ENCODE results near the gene SULT2B1.
A peak's percentile ranks its signal among the peaks of the same experiment; 100 is the strongest.

SULT2B1 gene

DNA sequence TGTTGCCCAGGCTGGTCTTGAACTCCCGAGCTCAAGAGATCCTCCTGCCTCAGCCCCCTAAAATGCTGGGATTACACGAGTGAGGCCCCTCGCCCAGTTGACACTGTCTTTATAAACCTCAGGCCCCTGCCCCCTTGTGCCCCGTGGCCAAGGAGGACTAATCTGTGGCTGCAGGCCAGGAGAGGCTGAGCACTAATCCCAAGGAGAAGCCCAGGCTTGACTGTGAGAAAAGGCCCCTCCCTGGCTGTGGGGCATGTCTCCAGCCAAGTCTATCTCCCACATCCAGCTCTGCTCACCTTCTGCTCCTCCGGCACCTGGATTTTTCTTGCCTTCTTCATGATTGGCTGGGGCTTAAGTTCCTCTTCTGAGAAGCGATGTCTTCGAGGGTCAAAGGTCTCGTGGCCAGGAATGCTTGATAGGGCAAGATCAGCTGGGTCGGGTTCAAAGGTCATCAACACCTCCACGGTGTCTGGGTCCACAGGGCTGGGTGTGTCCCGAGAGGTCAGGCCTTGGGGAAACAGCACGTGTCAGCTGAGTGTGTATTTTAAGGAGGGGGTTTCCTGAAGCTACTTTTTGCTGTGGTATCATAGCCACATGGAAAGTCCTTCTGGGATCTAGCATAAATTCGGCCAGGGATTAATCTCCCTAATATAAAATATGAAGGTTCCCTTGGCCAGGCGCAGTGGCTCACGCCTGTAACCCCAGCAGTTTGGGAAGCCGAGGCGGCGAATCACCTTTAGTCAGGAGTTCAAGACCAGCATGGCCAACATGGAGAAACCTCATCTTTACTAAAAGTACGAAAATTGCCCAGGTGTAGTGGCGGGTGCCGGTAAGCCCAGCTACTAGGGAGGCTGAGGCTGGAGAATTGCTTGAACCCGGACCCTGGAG lies 81.4 kb downstream of the SULT2B1 start:
- DNase-seq (ENCODE audit: low read depth in 1 of 2, low spot score in 1 of 2) = no peak

DNA sequence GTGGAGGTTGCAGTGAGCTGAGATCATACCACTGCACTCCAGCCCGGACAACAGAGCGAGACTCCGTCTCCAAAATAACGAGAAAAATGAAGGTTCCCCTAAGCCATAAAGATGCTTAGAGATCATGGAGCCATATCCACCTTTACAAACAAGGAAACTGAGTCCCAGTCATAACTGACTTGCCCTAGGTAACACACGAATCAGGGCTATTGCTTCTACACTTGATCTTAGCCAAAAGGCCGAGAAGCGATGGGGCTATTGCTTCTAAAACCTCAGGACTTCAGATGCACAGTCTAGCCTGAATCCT lies 82.0 kb downstream of the SULT2B1 start:
- no peak for DNase-seq (ENCODE audit: low read depth in 1 of 2, low spot score in 1 of 2)

DNA sequence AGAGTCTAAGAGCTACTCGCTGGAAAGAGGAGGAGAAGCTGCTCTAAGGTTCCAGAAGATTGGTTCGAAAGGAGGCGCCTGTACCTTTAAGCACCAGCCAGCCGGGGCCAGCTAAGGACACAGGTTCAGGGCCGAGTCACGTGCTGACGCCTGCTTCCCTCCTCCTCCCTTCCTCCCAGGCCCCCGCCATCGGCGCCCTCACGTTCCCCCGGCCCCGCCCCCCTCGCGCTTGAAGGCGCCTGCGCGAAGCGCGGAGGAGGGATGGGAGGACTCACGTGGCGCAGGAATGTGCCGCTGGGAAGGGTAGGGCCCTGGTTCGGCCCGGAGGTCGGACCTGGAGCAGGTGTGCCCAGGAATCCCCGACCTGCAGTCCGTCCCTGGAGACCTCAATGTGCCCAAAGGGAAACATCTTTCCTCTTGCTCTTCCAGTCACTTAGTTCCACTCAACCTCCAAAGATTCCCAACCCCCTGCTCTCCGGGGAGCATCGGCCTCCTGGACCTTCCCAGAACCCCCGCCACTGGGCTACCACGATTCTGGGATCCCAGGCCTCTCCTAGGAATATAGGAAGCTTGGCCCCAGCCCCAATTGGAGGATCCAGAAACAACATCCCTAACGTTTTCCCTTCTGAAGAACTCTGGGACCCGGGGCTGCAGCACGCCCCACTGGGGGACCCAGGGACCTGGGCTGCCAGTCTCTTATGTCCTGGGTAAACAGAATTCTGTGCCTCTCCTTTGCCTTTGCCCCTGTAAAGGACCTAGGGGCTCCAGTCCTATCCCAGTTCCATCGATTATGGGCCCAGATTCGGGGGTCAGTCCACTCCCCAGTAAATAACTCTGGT lies 82.7 kb downstream of the SULT2B1 start:
- DNase-seq (ENCODE audit: low read depth in 1 of 2, low spot score in 1 of 2) = peak; percentile 84 to 91

DNA sequence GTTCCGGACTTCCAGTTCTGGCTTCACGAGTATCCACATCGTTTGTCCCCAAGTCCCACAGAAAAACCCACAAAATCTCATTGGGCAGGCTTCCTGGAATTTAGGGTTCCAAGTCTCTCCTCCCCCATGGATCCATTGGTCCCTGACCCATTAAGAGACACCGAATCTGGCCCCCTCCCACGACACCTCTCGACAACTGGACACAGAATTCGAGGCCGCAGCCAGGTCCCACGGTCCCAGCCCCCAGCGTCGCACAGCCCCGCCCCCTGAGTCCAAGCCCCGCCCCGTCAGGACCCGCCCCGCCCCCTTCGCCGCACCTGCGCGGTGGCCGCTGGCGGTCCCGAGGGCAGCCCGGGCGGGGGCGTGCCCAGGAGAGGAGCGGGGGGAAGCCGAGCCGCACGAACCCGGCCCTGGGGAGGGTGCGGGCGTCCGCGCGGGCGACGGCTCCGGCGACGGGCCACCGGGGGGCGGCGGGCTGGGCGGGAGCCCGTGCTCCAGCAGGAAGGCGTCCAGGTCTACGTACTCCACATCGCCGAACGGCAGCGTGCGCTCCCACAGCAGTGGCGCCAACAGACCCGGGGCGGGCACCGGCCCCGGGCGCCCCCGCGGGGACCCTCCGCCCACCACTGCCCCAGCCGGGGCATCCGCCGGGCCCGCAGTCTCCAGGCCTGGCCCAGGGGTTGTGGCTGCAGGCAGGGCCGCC lies 83.4 kb downstream of the SULT2B1 start:
- peak; percentile 59 to 71 for DNase-seq (ENCODE audit: low read depth in 1 of 2, low spot score in 1 of 2)

DNA sequence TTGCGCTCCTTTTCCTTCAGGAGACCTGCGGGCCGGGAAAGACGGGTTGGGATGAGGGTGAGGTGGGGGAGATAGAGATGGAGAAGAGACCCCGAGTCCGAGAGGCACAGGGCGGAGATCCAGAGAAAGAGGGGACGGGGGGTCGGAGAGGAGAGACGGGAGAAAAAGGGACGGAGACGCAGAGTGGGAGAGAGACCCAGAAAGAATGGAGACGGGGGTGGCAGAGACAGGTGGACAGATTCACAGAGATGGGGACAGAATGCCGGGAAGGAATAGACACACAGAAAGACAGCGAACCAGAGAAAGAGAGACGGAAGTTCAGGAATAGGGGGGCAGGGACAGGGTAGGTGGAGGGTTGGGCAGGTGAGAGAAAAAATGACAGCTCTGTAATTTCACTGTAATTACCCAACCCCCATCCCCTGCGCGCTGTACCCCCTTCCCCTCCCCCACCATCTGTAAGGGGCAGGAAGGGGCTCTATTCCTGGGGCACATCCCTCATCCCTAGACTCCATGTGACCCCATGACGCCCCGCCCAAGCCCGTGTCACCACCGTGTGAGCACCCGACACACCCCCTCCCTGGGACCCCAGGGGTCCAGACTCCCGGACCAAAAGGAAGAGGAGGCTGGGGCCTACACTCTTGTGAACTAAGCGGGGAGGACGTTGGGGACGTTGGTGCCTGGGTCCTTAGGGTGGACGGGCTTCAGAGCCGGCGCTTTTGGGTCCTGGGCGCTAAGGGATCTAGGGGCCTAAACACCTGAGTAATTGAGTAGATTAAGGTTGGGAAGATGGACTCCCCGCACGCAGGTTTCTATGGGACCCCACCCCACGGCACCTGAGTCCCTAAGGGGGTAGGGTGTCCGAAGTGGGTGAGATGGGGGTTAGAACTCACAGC lies 84.2 kb downstream of the SULT2B1 start:
- no peak for DNase-seq (ENCODE audit: low read depth in 1 of 2, low spot score in 1 of 2)

DNA sequence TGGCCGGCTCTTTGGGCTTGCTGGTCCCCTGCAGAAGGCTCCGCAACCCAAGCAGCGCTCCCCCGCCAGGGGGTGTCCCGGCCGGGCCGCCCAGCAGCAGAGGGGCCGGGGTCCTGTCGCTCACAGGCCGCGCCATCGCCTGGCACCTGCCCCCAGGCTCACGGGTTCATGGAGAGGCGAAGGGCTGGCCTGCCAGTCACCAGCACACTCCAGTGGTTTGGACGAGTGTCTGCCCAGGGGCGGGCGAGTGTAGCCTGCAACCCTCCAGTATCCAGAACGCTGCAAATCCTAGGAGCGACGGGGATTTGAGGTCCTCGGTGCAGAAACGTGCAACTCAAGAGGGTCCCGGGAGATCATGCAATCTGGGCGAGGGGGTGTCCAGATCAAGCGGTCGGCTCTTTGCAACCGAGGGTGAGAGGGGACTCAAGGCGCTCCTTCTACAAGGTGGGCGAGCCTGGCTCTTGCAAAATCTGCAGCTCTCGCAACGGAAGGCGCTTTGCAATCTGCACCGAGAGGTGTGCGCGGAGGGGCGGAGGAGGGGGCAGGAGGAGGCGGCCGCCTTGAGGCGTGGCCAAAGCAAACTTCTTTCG lies 85.0 kb downstream of the SULT2B1 start, which contains the start of gene DBP:
Gene DBP (minus strand): TSS at position 521 of the 590 bp plus-strand sequence. CDS start 385 bp downstream, at position 136.
- DNase-seq (ENCODE audit: low read depth in 1 of 2, low spot score in 1 of 2) = no peak

DNA sequence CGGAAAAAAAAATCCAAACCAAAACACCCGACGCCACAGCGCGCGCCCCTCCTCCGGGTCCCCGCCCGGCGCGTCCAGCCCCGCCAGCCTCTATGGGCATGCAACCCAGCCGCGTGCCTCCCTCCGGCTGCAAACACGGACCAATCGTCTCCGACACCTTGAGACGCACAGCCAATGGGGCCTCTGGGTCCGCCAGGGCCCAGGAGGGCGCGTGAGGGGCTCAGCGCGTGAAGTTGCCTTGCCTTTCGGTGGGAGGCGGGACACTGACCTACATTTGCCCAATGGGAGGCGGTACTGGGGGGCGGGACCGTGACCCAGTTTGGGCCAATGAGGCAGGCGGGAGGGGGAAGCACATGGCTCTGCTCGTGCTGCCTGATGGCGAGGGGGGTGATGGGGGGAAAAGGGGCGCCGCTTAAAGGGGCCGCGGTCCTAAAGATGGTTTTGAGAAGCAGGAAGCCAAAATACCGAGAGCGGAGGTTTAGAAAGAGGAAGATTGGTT lies 85.5 kb downstream of the SULT2B1 start:
- peak; percentile 97 to 99 for DNase-seq (ENCODE audit: low read depth in 1 of 2, low spot score in 1 of 2)

DNA sequence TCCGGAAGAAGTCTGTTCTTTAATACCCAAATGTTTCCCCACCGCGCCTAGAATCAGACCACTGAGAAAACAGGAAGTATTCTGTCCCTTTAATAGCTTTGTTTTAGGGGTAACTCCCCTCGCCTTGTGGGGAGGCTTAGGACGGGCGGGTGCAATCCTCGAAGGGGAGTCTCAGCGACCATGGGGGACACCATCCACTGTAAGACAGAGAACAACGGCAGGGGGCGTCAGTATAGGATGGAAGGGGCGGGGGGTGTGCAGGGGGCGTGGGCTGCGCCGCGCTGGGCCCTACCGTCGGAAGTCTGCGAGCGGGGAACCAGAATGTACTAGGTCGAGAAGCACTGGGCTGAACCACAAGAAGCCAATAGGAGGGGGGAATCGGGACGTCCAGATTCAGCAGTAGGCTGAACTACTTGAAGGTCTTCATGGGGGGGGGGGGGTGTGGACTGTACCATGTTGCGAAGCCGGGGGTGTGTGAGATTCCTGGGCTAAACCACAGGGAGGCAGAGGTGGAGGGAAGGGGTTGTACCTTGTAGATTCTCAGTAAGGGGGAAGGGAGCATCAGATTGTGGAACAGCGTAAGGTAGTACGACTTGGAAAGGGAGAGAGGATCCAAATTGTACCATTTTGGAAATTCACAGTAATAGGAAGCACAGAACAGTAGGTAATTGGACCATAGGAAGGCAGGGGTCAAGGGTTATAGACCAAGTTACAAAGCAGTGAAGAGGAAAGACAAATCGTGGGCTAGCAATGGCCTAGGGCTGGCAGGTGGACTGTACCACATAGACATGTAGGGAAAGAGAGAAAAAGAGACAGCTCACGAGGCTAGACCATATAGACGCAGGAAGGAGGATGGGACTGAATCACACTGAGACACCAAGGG lies 86.2 kb downstream of the SULT2B1 start:
- peak; percentile 58 to 67 for DNase-seq (ENCODE audit: low read depth in 1 of 2, low spot score in 1 of 2)

DNA sequence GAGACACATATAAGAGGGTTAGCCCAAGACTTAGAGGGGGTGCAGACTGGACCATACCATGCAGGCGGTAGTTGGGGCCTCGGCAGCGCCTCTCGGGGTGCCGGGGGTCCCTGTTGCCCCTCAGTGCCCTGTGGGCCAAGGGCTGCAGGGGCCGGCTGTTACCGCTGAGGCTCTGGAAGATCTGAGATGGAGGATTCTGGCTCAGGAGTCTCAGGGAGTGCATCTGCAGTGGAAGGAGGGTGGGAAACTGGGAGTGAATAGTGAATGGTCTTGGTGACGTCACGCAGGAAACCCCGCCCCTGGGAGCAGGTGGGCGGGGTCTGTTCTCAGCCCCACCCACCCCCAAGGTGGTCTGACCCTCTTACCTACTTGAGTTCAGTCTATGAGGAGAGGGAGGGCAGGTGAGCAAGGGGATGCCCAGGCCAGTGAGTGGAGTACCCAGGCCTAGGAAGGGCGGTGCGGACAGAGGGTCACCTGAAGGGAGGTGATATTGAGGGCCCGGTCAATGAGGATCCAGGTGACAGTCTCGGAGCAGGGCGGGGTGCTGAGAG lies 86.9 kb downstream of the SULT2B1 start:
- DNase-seq (ENCODE audit: low read depth in 1 of 2, low spot score in 1 of 2) = no peak

DNA sequence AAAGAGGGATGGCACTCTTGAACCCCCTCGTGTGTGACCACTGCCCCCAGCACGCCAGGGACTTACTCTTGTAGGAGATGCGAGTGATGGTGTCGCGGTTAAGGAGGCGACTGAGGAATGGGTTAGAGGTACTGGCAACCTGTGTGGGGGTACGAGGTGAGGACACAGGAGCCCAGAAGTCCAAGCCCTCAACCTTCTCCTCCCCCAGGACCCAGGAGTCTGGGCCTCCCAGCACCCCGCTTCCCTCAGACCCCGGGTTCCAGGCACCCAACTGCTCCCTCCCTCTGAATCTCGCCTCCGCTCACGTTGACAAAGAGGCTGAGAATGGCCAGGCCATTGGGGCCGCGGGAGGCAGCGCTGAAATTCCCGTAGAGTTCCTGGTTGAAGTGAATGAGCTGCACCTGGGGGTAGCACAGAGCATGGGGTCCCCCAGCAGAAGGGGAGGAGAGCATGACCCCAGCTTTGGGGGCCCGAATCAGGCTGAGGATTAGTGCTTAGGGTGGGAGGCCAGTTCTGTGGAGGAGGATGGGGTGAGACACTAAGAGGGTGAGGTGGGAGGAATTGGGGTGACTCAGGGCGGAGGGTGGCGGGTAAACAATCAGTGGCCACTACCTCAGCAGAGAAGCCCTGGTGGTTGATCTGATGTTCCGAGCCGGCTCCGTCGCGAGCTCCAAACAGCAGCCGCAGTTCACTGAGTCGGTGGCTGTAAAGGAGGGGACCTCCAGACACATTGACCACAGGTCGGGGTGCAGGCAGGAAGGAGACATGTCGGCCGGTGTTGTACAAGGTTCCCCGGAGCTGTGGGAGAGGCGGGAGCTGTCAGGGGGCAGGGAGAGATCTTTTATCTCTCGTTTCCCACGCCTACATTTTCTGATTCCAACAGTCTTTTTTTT lies 87.8 kb downstream of the SULT2B1 start:
- DNase-seq (ENCODE audit: low read depth in 1 of 2, low spot score in 1 of 2) = no peak

DNA sequence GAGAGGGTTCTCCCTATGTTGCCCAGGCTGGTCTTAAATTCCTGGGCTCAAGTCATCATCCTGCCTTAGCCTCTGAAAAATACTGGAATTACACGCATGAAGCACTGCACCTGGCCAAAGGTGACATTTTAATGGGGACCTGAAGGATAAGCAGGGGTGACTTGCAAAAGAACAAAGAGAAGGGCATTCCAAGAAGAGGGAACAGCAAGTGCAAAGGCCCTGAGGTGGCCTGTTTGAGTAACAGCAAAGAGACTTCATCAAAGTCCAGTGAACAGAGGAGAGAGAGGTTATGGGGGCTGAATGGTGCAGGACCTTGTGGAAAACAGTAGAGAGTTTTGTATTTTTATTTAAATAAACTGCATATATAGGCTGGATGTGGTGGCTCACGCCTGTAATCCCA lies 89.9 kb downstream of the SULT2B1 start:
- DNase-seq (ENCODE audit: low read depth in 1 of 2, low spot score in 1 of 2) = no peak

DNA sequence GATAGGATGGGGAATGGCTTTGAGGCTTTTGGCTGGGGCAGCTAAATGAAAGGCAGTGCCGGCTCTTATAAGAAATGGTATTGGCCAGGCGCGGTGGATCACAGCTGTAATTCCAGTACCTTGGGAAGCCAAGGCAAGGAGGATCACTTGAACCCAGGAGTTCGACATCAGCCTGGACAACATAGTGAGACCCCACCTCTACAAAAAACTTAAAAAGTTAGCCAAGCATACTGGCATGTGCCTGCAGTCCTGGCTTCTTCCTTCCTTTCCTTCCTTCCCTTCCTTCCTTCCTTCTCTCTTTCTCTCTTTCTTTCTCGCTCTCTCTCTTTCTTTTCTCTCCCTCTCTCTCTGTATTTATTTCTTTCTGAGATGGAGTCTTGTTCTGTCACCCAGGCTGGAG lies 90.9 kb downstream of the SULT2B1 start:
- DNase-seq (ENCODE audit: low read depth in 1 of 2, low spot score in 1 of 2) = no peak

DNA sequence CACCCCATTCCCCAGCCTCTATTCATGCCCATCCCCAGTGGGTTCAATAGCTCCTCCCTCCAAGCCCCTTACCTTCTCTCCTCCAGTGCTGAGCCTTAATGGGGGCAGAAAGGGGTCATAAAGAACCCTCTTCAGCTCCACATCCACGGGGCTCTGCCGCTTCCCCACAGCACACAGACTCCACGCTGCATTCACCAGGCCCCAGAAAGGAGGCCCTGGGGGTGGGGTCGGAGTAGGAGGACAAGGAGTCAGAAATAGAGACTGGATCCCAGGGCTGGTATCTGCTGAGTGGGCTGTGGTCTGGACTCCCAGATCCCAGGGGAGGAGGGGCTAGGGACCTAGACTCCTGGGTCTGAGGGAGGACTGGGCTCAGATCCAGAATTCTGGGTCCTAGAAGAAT lies 92.4 kb downstream of the SULT2B1 start:
- no peak for DNase-seq (ENCODE audit: low read depth in 1 of 2, low spot score in 1 of 2)

DNA sequence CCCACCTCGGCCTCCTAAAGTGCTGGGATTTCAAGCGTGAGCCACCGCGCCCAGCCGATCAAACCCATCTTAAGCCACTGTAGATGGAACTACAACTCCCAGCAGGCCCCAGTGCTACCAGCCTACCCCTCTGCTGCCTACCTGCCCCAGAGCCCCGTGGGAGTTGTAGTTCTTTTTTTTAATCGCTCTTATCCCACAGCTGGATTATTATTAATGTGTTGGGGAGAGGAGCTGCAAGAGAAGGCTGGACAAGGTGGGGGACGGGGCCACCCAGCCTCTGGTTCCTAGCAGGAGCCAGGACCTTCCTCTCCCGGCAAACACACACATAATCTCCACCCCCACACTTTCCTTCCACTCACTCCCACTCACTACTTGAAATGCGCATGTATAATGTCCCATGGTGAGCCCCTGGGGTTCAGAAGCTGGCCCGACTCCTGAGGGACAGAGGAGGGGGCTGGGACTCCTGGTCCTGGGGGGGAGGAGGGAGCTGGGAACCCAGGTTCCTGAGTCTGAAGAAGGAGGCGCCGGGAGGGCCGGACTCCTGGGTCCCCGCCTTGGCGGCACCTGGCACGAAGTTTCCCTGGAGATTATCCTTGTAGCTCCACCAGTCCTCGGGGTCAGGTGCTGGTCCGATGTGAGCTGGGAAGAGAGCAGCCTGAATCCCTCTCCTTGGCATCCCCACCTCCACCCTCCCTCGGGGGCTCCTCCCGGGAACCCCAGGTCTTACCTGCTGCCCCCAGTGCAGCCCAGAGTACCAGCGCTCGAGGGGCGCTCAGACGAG lies 93.1 kb downstream of the SULT2B1 start:
- peak; percentile 53 to 58 for DNase-seq (ENCODE audit: low read depth in 1 of 2, low spot score in 1 of 2)

DNA sequence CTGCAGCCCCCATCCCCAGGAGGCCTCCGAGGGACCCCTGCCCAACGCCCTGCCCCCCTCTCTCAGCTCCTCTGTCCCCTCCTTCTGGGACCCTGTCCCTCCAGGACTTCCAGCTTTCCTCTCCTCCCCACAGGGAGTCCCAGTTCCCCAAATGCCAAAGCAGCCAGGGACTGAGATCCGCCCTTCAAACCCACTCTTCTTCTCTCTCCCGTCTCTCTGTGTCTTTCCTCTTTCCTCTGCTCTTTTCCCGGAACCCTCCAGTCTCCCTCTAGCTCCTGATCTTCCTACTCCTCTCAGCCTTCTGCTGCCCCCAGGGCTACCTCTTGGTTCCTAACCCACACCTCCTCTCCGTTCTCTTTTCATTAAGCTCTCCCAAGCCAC lies 93.6 kb downstream of the SULT2B1 start:
- no peak for DNase-seq (ENCODE audit: low read depth in 1 of 2, low spot score in 1 of 2)

DNA sequence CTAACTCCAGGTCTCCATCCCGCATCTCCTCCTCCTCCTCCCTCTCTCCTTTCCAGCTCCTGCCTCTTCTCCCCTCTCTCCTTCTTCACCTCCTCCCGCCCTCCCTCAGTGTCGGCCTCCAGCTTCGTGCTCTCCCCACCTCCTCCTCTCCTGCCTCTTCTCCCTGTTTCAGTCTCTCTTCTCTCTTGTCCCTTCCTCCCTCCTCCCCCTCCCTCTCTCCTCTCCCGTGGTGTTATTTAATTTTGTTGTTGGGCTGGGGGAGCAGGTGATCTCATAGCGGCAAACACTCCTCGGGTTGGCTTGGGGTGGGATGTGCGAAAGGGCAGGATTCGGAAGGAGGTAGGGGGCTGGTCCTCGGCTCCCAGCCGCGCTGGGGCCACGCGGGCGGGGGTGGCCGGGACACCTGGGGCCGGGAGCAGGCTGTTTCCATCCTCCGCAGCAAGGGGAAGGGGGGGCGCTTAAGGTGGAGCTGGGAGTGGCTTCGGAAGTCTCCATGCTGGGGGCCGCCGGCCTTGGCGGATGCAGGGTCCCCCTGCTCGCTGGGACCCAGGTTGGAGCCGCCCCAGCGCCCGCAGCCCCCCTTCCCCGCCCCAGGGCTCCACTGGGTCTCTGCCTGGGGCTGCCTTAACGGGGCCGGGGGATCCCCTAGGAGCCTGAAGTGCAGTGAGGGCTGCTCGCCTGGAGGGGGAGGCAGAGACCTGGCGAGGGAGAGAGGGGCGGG lies 94.2 kb downstream of the SULT2B1 start, which contains the start of gene CA11:
Gene CA11 (minus strand): TSS at position 187 of the 721 bp plus-strand sequence. CDS start 555 bp downstream, outside the sequence.
- peak; percentile 77 to 83 for DNase-seq (ENCODE audit: low read depth in 1 of 2, low spot score in 1 of 2)
